Natural killer cell treated with Interleukin-12 subunit alpha and Interleukin-12 subunit beta and Interleukin-15 and Interleukin-18, amount 100 ng/mL, for 72 hours (primary cell): ENCODE results near the gene FICD. TPM values are rescaled to one million over a fixed set of nuclear protein-coding genes. Genes with fewer than 3 reads are reported as not detected.
"Not testable (repeated sequence)": the region's sequence is repeated elsewhere in the genome, so short reads cannot be mapped to it uniquely, and the experiment has no call there.

Experiments used
- ATAC-seq, 2 donors: fragments of 150-1000 bp; cut with Tn5 transposase in 1 of 2; sonication (Bioruptor Pico), chemical (Tn5 transposase) in 1 of 2; 2 replicates each; pipeline ENCODE4 v1.10.0; 2021
- DNase-seq: peaks from one replicate; pipeline ENCODE4 v3.0.0; 2022; ENCODE audit warnings: low spot score
- H3K27ac Mint-ChIP-seq, 2 donors: 1 replicate in 1 of 2; 2 replicates in 1 of 2; pipeline ENCODE4 v1.8.0; 2022; ENCODE audit warnings: mixed read lengths in 2 of 2, mild to moderate bottlenecking in 1 of 2, moderate library complexity in 1 of 2
- H3K27me3 Mint-ChIP-seq, 2 donors: 1 replicate in 1 of 2; 2 replicates in 1 of 2; pipeline ENCODE4 v1.8.0; 2022; ENCODE audit warnings: mixed read lengths in 2 of 2
- H3K36me3 Mint-ChIP-seq: one replicate; pipeline ENCODE4 v1.8.0; 2022; ENCODE audit warnings: mixed read lengths
- H3K4me1 Mint-ChIP-seq, 2 donors: 1 replicate in 1 of 2; 2 replicates in 1 of 2; pipeline ENCODE4 v1.8.0; 2022; ENCODE audit warnings: low read depth in 2 of 2, mixed read lengths in 2 of 2, mild to moderate bottlenecking in 1 of 2
- H3K4me3 Mint-ChIP-seq: one replicate; pipeline ENCODE4 v1.8.0; 2022; ENCODE audit warnings: mixed read lengths
- H3K9me3 Mint-ChIP-seq: 2 replicates; pipeline ENCODE4 v1.8.0; 2022; ENCODE audit warnings: mixed read lengths
- total RNA-seq, 2 donors: library from RNA; stranded (reverse); gene quantifications; one replicate each; pipeline ENCODE4 v1.2.3, GENCODE V29; 2022

The FICD gene
- total RNA-seq, 2 donors from 2014 or later: 14.9 to 16.5 TPM

DNA sequence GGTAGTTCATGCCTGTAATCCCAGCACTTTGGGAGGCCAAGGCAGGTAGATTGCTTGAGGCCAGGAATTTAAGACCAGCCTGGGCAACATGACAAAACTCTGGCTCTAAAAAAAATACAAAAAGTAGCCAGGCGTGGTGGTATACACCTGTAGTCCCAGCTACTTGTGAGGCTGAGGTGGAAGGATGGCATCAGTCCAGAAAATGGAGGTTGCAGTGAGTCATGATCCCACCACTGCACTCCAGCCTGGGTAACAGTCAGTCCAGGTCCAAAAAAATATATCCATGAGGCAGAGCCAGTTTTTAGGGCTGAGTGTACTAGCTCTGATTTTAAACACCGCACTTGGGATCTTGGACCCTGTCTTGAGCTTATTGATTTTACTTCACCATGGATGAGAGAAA, 30.6 kb upstream of the FICD start:
- no peak overlapping the region for H3K27ac Mint-ChIP-seq
- no peaks in the 10 kb centered on the region for H3K4me1 Mint-ChIP-seq
- ATAC-seq: no peak

GRCh38 chr12:108484845-108485244, 30.2 kb upstream of the FICD start:
- no peaks in the 10 kb centered on the region for H3K9me3 Mint-ChIP-seq
- DNase-seq (no peak), ATAC-seq (no peak)
- no peaks in the 10 kb centered on the region for H3K4me1 Mint-ChIP-seq
- H3K27ac Mint-ChIP-seq: no peak overlapping the region
- no peak overlapping the region for H3K4me3 Mint-ChIP-seq
- peaks cover 6% of the 10 kb centered on the region for H3K36me3 Mint-ChIP-seq
- peaks cover 43 to 69% of the 10 kb centered on the region in 2 donors for H3K27me3 Mint-ChIP-seq

More for the DNA sequence above, 30.6 kb upstream of the FICD start:
- H3K4me3 Mint-ChIP-seq: no peak overlapping the region
- peaks cover 43 to 69% of the 10 kb centered on the region in 2 donors for H3K27me3 Mint-ChIP-seq
- no peak for DNase-seq
- peaks cover 6% of the 10 kb centered on the region for H3K36me3 Mint-ChIP-seq
- H3K9me3 Mint-ChIP-seq: no peaks in the 10 kb centered on the region

DNA sequence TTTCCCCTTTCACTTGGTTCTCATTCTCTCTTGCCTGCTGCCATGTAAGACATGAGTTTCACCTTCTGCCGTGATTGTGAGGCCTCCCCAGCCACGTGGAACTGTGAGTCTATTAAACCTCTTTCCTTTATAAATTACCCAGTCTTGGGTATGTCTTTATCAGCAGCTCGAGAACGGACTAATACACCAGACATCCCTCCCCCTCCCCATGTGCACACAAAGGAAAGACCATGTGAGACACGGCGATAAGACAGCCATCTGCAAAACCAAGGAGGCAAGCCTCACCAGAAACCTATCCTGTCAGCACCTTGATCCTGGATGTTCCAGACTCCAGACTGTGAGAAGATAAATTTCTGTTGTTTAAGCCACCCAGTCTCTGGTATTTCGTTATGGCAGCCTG, 29.7 kb upstream of the FICD start:
- H3K36me3 Mint-ChIP-seq, H3K27ac Mint-ChIP-seq, DNase-seq, H3K4me3 Mint-ChIP-seq, ATAC-seq, H3K9me3 Mint-ChIP-seq, H3K4me1 Mint-ChIP-seq: not testable (repeated sequence)
- peaks cover 43 to 67% of the 10 kb centered on the region in 2 donors for H3K27me3 Mint-ChIP-seq

DNA sequence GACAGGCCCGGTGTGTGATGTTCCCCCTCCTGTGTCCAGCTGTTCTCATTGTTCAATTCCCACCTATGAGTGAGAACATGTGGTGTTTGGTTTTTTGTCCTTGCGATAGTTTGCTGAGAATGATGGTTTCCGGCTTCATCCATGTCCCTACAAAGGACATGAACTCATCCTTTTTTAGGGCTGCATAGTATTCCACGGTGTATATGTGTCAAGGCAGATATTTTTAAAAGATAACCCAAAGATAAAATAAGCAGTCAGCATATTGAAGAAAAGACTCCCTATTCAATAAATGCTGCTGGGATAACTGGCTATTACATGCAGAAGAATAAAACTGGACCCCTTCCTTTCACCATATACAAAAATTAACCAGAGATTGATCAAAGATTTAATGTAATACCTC, 28.0 kb upstream of the FICD start:
- H3K9me3 Mint-ChIP-seq, ATAC-seq, H3K36me3 Mint-ChIP-seq, H3K4me1 Mint-ChIP-seq, DNase-seq, H3K4me3 Mint-ChIP-seq, H3K27ac Mint-ChIP-seq: not testable (repeated sequence)
- peaks cover 36 to 59% of the 10 kb centered on the region in 2 donors for H3K27me3 Mint-ChIP-seq

DNA sequence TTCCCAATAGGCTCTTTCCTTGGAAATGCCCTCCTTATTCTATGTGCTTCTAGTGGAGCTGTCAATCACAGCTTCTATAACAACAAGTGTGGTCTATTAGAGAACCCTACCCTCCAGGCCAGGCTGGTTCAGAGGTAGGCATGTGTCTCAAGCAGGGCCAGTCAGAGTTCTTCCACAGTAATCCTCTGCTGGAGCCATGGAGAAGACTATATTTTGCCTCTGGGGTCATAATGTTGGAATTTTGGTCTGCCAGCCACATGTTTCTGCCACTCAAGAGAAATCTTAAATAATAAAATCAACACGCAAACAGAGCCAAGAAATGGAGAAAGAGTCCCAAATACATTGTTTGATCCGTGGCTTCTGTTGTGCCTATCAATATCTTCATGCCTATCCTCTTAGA, 23.8 kb upstream of the FICD start:
- ATAC-seq: no peak
- H3K4me1 Mint-ChIP-seq: no peaks in the 10 kb centered on the region
- no peak for DNase-seq
- H3K4me3 Mint-ChIP-seq: no peak overlapping the region
- H3K27ac Mint-ChIP-seq: no peak overlapping the region
- no peaks in the 10 kb centered on the region for H3K9me3 Mint-ChIP-seq
- H3K27me3 Mint-ChIP-seq: peaks cover 29 to 59% of the 10 kb centered on the region in 2 donors
- H3K36me3 Mint-ChIP-seq: peaks cover 6% of the 10 kb centered on the region

- DNase-seq: no peak
- peak in 1 of 2 donors; percentile 51 for ATAC-seq
Measured at GRCh38 chr12:108495054-108495453, 20.0 kb upstream of the FICD start.

DNA sequence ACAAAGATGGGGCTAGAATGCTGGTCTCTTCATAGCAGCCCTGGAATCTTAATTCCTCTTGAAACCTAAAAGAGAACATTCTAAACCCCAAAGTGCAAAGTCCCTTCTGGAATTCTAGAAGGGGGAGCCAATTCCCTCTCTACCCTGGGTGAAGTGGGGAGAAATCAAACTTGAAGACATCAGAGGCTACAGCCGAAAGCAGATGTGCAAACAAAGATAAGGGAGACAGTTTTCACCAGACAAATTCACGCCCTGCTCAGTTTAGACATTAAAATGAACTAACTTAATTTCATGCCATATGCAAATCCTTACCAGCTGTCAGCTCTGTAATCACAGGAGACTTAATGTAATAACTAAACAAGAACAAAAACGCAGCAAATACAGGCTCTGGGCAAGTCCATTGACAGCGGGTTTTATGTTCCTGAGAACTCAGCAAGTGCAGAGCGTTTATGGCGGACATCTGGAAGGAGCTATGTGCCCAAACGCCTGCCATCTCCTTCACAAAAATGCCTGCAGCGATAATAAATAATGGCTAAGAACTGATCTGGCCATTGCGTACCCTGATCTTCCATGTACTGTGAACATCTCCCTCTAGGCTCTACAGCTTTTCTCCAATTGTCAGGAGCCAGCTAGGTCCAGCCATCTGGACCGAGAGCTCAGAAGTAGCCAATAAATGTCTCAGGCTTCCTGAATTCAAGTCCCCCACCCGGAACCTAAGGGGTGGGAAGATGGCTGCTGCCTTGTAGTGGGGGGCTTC, 19.1 kb upstream of the FICD start:
- Mint-ChIP-seq H3K27me3 (peaks cover 24 to 41% of the 10 kb centered on the region in 2 donors), H3K4me1 (no peaks in the 10 kb centered on the region), H3K27ac (no peak overlapping the region), H3K4me3 (no peak overlapping the region), H3K36me3 (no peaks in the 10 kb centered on the region), H3K9me3 (no peaks in the 10 kb centered on the region)
- DNase-seq (no peak), ATAC-seq (no peak)

More at GRCh38 chr12:108495054-108495453, 20.0 kb upstream of the FICD start:
- Mint-ChIP-seq H3K4me3 (no peak overlapping the region), H3K27me3 (peaks cover 26 to 43% of the 10 kb centered on the region in 2 donors), H3K27ac (no peak overlapping the region), H3K36me3 (no peaks in the 10 kb centered on the region), H3K9me3 (no peaks in the 10 kb centered on the region), H3K4me1 (no peaks in the 10 kb centered on the region)

DNA sequence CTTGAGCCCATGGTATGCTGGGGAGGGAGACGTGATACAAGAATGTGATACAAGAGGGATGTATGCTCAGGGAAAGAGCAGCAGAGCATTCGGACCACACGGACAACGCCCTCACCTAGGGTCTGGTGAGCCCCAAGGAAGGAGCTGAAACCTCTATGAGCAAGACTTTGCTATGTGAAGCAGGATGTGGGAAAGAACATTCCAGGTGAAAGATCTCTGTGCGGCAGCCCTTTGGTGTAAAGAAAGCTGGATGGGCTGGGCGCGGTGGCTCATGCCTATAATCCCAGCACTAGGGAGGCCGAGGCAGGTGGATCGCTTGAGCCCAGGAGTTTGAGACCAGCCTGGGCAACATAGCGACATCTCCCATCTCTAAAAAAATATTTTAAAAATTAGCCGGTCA, 16.9 kb upstream of the FICD start:
- Mint-ChIP-seq H3K4me1 (no peaks in the 10 kb centered on the region), H3K36me3 (peaks cover 12% of the 10 kb centered on the region), H3K27ac (no peak overlapping the region), H3K9me3 (peaks cover 7% of the 10 kb centered on the region), H3K4me3 (no peak overlapping the region), H3K27me3 (peaks cover 28 to 36% of the 10 kb centered on the region in 2 donors)
- no peak for DNase-seq
- ATAC-seq: no peak

GRCh38 chr12:108502922-108503321, 12.2 kb upstream of the FICD start:
- ATAC-seq (no peak), DNase-seq (no peak)
- peaks cover 15% of the 10 kb centered on the region for H3K9me3 Mint-ChIP-seq
- H3K36me3 Mint-ChIP-seq: peaks cover 21% of the 10 kb centered on the region
- H3K27ac Mint-ChIP-seq: no peak overlapping the region
- H3K4me3 Mint-ChIP-seq: no peak overlapping the region
- H3K4me1 Mint-ChIP-seq: no peaks in the 10 kb centered on the region
- peaks cover 34 to 40% of the 10 kb centered on the region in 2 donors for H3K27me3 Mint-ChIP-seq

DNA sequence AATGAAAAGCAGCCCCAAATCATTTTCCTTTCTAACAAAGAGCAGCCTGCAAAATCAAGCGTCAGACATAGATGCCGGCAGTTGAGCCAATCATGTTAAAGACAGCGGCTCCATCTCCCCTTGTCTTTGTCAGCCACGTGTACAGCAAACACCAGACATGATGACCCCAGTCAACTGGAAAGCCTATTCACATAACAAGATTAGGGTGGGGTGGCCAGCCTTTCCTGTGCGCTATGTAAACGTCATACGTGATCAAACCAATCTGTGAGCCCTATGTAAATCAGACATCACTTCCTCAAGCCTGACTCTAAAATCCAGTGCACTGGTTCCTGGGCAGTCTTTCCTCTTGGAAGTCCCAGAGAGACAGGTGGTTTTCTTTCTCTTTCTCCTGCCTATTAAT, 9.9 kb upstream of the FICD start:
- peaks cover 15% of the 10 kb centered on the region for H3K9me3 Mint-ChIP-seq
- no peak overlapping the region for H3K27ac Mint-ChIP-seq
- H3K4me1 Mint-ChIP-seq: no peaks in the 10 kb centered on the region
- peaks cover 21% of the 10 kb centered on the region for H3K36me3 Mint-ChIP-seq
- no peak overlapping the region for H3K4me3 Mint-ChIP-seq
- DNase-seq (no peak), ATAC-seq (no peak)
- H3K27me3 Mint-ChIP-seq: peaks cover 26 to 37% of the 10 kb centered on the region in 2 donors

GRCh38 chr12:108507971-108508642, 7.0 kb upstream of the FICD start:
- ATAC-seq (peak in 1 of 2 donors; percentile 20), DNase-seq (no peak)
- Mint-ChIP-seq H3K4me1 (peaks cover 5 to 12% of the 10 kb centered on the region in 2 donors), H3K27me3 (peaks cover 22 to 28% of the 10 kb centered on the region in 2 donors), H3K9me3 (peaks cover 9% of the 10 kb centered on the region), H3K27ac (no peak overlapping the region), H3K4me3 (no peak overlapping the region), H3K36me3 (peaks cover 10% of the 10 kb centered on the region)

DNA sequence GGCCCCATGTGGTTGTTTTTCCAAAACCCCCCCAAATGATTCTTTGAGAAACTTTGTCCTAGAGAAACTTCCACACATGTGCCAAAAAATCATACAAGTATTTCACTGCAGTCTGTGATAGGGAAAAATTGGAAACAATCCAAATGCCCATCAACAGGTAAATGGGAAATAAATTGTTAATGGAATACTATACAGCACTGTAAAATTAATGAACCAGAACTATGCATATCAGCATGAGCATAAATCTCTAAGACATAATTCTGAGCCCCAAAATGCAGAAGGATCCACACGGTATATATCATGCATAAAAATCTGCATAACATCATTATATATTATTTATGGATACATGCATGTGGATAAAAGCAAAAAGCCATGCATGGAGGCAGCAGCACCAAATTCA, 5.3 kb upstream of the FICD start:
- H3K27me3 Mint-ChIP-seq: peaks cover 10 to 15% of the 10 kb centered on the region in 2 donors
- H3K36me3 Mint-ChIP-seq: no peaks in the 10 kb centered on the region
- no peak for DNase-seq
- no peak overlapping the region for H3K4me3 Mint-ChIP-seq
- ATAC-seq: no peak
- H3K27ac Mint-ChIP-seq: no peak overlapping the region
- H3K9me3 Mint-ChIP-seq: no peaks in the 10 kb centered on the region
- H3K4me1 Mint-ChIP-seq: peaks cover 14 to 21% of the 10 kb centered on the region in 2 donors

DNA sequence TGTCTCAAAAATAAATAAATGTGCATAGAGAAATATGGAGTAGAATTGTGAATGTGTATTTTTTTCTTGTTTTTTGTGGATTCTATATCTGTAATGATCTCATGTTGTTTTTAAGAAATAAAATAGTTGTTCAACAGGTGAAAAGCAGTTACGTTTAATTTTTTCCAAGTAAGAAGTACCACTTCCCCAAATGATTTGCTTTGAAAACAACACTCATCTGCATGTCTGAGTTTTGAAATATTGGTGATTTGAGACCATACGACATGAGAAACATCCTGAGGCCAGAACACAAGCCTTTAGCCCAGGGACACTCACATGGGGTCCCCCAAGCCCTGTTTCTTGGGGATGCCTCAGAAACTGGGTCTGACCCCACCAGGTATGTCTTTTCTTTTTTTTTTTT, 4.2 kb upstream of the FICD start:
- peaks cover 2 to 8% of the 10 kb centered on the region in 2 donors for H3K27me3 Mint-ChIP-seq
- no peaks in the 10 kb centered on the region for H3K9me3 Mint-ChIP-seq
- H3K27ac Mint-ChIP-seq: no peak overlapping the region
- H3K4me1 Mint-ChIP-seq: peaks cover 20 to 23% of the 10 kb centered on the region in 2 donors
- no peak overlapping the region for H3K4me3 Mint-ChIP-seq
- ATAC-seq (no peak), DNase-seq (no peak)
- no peaks in the 10 kb centered on the region for H3K36me3 Mint-ChIP-seq
